GM18858 (cell line): Measurements from ENCODE around the gene IL21R.

Experiments used
- ATAC-seq: cut with Tn5 transposase; IDR thresholded peaks from one replicate; pipeline ENCODE4 v1.9.1; 2021; ENCODE audit not compliant: unreplicated experiment

The IL21R gene

GRCh38 chr16:27401768-27402568 lies at the start of gene IL21R:
Gene IL21R (plus strand): TSS chr16:27402174. CDS start chr16:27430072, 27,898 bp downstream.
- peak; percentile 35 for ATAC-seq

DNA sequence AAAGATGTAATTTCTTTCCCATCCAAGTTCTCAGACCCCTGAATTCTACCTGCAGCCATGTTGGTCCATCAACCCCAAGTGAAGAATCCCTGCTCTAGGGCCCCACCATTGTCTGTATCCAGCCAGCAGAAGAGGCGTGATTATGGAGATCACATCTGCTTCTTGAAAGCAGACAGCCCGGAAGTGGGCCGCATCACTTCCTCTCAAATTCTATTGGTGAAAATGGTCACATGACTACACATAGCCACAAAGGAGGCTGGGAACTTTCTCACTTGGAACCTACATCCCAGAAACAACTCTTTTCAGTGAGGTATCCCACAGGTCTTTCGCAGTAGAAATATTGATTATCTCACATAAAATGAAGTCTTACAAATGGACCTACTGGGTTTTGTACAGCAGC lies 48.1 kb upstream of the IL21R start:
- no peak for ATAC-seq

- ATAC-seq = no peak
These were observed 46.4 kb upstream of the IL21R start for GRCh38 chr16:27355610-27356009.

DNA sequence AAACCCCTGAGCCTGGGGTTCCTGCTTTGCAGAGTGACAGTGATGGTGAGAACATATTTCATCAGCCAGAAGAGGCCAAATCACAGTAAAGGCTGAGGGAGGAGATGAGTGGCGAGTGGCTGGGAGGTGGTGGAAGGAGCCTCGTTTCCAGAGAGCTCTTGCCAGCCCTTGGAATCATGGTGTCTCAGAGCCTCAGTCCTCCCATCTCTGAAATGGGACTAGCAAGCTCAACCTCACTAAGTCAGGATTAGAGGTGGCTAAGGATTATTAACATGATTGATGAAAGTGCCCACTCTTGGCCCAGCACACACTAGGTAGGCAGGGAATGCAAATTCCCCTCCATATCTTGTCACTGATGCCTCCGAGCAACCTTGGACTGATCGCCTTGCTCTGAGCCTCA lies 45.2 kb upstream of the IL21R start:
- no peak for ATAC-seq

DNA sequence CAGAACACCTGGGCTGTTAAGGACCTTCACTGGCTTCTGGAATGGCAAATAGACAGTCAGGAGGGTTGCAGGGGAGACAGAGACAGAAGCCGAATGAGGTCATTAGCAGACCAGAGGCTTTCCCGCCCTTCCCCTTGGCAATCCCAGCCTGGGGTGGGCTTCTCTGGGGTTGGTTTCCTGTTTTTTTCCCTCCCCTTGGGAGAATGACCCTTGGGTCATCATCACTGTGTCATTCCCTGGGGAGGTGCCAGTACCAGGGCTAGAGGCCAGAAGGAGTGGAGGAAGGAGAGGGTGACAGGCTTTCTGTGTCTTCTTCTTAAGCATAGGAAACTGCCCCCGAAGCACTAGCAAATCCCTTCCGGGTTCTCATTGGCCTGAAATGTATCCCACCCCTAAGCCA lies 42.9 kb upstream of the IL21R start:
- no peak for ATAC-seq

DNA sequence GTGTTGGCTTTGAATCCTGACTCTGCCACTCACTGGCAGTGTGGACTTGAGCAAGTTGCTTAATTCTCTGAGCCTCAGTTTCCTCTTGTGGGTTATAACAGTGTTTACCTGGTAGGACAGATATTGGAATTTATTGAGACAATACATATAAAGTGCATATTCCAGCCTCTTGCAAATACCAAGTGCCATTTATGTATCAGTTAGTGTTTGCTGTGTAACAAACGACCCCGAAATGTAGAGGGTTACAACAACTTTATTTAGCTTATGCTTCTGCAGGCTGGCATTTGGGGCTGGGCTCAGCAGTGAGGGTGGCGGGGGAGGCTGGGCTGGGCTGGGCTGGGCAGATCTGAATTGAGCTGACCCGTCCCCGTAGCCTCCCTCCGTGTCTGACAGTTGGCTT lies 42.4 kb upstream of the IL21R start:
- ATAC-seq = no peak

DNA sequence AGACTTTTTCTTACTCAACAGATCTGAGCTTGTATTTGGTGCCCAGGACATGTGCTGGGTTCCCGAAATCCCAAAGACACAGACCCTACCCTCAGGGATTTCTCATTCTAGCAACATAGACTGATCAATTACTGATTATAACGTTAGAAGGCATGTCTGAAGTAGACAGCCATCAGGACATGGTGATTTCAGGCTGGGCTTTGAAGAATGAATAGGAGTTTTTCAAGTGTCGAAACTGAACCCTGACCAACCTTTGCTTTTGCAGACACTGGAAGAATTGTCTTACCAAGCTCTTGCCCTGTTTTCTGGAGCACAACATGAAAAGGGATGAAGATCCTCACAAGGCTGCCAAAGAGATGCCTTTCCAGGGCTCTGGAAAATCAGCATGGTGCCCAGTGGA lies 40.0 kb upstream of the IL21R start:
- ATAC-seq = no peak

- no peak for ATAC-seq
These were observed 39.3 kb upstream of the IL21R start for GRCh38 chr16:27362570-27363245.

- ATAC-seq = no peak
These were observed 38.7 kb upstream of the IL21R start for GRCh38 chr16:27363246-27363632.

DNA sequence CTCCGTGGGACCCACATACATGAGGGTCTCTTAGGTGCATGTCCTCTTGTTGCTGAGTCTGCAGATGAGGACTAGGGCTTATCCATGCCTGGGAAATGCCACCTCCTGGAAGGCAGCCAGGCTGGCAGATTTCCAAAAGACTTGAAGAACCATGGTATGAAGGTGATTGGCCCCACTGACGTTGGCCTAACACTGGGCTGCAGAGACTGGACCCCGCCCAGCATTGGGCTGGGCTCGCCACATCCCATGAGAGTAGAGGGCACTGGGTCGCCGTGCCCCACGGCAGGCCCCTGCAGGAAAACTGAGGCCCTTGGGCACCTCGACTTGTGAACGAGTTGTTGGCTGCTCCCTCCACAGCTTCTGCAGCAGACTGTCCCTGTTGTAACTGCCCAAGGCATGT lies 38.2 kb upstream of the IL21R start:
- ATAC-seq = no peak

GRCh38 chr16:27364493-27365141 lies 37.4 kb upstream of the IL21R start:
- ATAC-seq = no peak

DNA sequence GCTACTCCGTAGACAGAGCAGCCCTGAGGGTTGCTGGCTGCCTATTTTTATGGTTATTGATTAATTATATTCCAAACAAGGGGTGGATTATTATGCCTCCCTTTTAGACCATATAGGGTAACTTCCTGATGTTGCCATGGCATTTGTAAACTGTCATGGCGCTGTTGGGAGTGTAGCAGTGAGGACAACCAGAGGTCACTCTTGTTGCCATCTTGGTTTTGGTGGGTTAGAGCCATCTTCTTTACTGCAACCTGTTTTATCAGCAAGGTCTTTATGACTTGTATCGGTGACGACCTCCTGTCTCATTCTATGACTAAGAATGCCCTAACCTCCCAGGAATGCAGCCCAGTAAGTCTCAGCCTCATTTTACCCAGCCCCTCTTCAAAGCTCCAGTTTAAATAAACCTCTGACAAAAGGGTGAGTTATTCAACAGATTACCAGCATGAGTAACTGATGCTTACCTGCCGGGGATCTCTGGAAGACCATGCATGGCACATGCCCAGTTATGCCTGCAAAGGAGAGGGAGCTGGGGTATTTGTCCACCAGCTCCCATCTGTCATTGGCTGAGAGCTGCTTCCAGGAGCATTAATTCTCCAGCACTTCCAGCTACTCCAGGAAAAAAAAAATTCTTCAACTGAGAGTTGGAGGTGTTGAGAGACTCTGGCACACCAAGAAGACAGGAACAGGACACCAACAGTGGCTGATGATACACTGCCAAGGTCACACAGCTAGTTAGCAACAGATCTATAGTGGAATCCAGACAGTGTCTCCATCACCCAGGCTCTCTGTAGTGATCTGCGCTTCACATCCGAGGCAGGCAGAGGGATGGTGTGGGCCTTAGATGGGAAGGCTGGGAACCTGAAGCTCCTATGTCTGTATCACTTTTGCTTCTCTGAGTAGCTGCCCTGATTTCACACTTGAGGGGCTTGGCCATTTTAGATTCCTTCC lies 36.6 kb upstream of the IL21R start:
- no peak for ATAC-seq

- no peak for ATAC-seq
These were observed 35.1 kb upstream of the IL21R start for GRCh38 chr16:27366687-27367460.

GRCh38 chr16:27367461-27368357 lies 34.3 kb upstream of the IL21R start:
- ATAC-seq = peak; percentile 48

- no peak for ATAC-seq
These were observed 33.6 kb upstream of the IL21R start for GRCh38 chr16:27368358-27368722.

- ATAC-seq = no peak
These were observed 32.2 kb upstream of the IL21R start for GRCh38 chr16:27369806-27370205.

- no peak for ATAC-seq
These were observed 31.7 kb upstream of the IL21R start for GRCh38 chr16:27370318-27370717.

- ATAC-seq = no peak
These were observed 28.7 kb upstream of the IL21R start for GRCh38 chr16:27373312-27373711.

GRCh38 chr16:27374221-27374803 lies 27.7 kb upstream of the IL21R start:
- peak; percentile 19 for ATAC-seq
